ENCODE data around the gene RPL5. TPM values are rescaled to one million over a fixed set of nuclear protein-coding genes. Genes with fewer than 3 reads are reported as not detected.

The RPL5 gene
- total RNA-seq, 1 experiment from 2014 or later = 1,415 TPM

DNA sequence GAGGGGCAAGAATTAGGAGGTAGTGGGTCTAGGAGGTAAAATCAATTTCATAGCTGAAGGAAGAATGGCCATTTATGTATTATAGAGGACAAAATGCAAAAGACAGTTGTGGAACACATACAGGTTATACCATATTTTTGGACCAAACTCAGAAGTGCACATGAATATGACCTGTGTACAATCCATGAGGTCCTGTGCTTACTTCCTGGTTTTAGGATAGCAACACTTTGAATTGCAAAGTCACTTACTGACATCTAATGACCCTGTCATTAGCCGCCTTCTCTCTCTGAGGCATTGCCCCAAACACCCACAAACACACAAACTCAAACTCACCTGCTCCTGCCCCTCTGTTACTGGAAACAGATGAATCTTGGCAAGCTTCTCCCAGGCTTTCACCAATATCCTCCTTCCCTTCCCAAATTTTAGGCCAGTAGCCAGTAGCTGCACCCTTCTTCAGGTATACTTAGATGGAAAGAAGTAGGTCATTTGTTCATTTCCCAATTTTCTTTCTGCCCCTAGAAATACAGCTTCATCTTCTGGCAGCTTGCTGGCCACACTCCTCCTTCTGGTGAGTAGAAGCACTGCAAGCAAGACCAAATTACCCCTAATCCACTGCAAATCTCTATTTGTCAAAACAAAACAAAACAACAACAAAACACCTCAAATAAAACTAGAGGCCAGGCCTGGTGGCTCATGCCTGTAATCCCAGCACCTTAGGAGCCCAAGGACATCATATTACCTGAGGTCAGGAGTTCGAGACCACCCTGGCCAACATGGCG lies 13.7 kb upstream of the RPL5 start:
- ChIA-PET POLR2A (ENCODE audit: low non-redundant PET) (no interaction called here), CTCF (interaction anchor here (0.6 to 2.3 kb wide), 5 partner anchors 9 to 508 kb away, joined by 4 to 31 read pairs (median 12); partner anchors contain the start of genes EVI5 and RPL5)
- no peaks in the 10 kb centered on the region for H3K36me3 ChIP-seq (ENCODE audit: insufficient read depth, low read length, poor library complexity, severe bottlenecking)
- DNase-seq (ENCODE audit: low spot score) = peak; percentile 37
- no peak overlapping the region for H3K27ac ChIP-seq (ENCODE audit: low read depth, low read length, poor library complexity, severe bottlenecking)
- no peak overlapping the region for H3K4me3 ChIP-seq (ENCODE audit: low read depth, low read length, poor library complexity, severe bottlenecking)
- TF ChIP-seq, protein P1, sequence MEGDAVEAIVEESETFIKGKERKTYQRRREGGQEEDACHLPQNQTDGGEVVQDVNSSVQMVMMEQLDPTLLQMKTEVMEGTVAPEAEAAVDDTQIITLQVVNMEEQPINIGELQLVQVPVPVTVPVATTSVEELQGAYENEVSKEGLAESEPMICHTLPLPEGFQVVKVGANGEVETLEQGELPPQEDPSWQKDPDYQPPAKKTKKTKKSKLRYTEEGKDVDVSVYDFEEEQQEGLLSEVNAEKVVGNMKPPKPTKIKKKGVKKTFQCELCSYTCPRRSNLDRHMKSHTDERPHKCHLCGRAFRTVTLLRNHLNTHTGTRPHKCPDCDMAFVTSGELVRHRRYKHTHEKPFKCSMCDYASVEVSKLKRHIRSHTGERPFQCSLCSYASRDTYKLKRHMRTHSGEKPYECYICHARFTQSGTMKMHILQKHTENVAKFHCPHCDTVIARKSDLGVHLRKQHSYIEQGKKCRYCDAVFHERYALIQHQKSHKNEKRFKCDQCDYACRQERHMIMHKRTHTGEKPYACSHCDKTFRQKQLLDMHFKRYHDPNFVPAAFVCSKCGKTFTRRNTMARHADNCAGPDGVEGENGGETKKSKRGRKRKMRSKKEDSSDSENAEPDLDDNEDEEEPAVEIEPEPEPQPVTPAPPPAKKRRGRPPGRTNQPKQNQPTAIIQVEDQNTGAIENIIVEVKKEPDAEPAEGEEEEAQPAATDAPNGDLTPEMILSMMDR (conservative IDR thresholded peaks at IDR 0.05; ENCODE audit: low read depth, low read length) = peak; percentile 81
- no peak for TF ChIP-seq EZH2 (IDR thresholded peaks at IDR 0.05; ENCODE audit: borderline replicate concordance, low read depth, low read length, poor library complexity, severe bottlenecking)
- no peaks in the 10 kb centered on the region for H3K9me3 ChIP-seq (ENCODE audit: low read depth, low read length, poor library complexity, severe bottlenecking)
- intact Hi-C loops (cut with micrococcal nuclease; ENCODE audit: unreplicated experiment) = loop anchor here (2.0 to 10.0 kb wide), 3 partner anchors 66 to 823 kb away; no protein-coding TSS in a partner anchor
- no peaks in the 10 kb centered on the region for H3K27me3 ChIP-seq (replicated peaks; ENCODE audit: insufficient read depth, low read depth, low read length, poor library complexity)
- no peaks in the 10 kb centered on the region for H3K4me1 ChIP-seq (ENCODE audit: insufficient read depth, low read length, poor library complexity, severe bottlenecking)
- BruUV-seq (replicated peaks) = no TSS peak

DNA sequence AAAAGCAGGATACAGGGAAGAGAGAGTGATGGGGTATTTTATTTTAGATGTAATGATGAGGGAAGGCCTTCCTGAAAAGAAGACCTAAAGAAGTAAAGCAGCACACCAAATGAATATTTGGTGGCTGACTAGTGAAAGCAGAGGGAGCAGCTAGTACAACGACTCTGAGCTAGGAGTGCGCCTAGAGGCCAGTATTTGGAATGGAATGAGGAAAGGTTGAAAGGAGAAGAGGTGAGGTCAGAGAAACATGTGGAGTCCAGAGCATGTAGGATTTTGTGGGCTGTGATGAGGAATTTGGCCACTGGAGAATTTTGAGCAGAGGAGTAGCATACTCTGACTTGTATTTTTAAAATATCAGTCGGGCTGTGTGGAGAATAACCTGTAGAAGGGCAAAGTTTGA lies 11.8 kb upstream of the RPL5 start:
- ChIA-PET POLR2A (ENCODE audit: low non-redundant PET) (no interaction called here), CTCF (interaction anchor here (2.1 to 2.3 kb wide), 3 partner anchors 12 to 510 kb away, joined by 10 to 31 read pairs (median 15); partner anchors contain the start of gene RPL5)
- Histone ChIP-seq H3K9me3 (ENCODE audit: low read depth, low read length, poor library complexity, severe bottlenecking) (no peaks in the 10 kb centered on the region), H3K4me3 (ENCODE audit: low read depth, low read length, poor library complexity, severe bottlenecking) (no peak overlapping the region), H3K27me3 (replicated peaks; ENCODE audit: insufficient read depth, low read depth, low read length, poor library complexity) (no peaks in the 10 kb centered on the region), H3K36me3 (ENCODE audit: insufficient read depth, low read length, poor library complexity, severe bottlenecking) (no peaks in the 10 kb centered on the region), H3K4me1 (ENCODE audit: insufficient read depth, low read length, poor library complexity, severe bottlenecking) (no peaks in the 10 kb centered on the region), H3K27ac (ENCODE audit: low read depth, low read length, poor library complexity, severe bottlenecking) (no peak overlapping the region)
- no TSS peak for BruUV-seq (replicated peaks)
- DNase-seq (ENCODE audit: low spot score) = no peak
- intact Hi-C loops (cut with micrococcal nuclease; ENCODE audit: unreplicated experiment) = no loop called here
- TF ChIP-seq EZH2 (IDR thresholded peaks at IDR 0.05; ENCODE audit: borderline replicate concordance, low read depth, low read length, poor library complexity, severe bottlenecking) = no peak
- TF ChIP-seq, protein P1 (conservative IDR thresholded peaks at IDR 0.05; ENCODE audit: low read depth, low read length) = no peak

DNA sequence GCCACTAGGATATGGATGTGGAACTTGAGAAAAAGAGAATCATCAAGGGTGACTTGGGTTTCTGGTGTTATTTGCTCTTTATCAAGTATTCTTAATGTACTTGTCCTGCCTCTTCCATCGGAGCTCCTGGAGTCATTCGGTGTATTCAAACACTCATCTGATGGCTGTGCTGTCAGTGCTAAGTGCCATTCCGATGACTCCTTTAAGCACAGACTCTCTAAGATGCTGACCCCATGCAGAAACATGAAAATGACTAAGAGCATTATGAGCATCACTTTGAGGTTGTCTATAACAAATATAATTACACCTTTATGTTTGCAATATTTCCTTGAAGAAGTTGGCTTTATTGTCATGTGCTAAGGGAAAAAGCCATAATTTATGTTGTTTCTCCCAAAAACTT lies 11.3 kb upstream of the RPL5 start:
- H3K36me3 ChIP-seq (ENCODE audit: insufficient read depth, low read length, poor library complexity, severe bottlenecking) = no peaks in the 10 kb centered on the region
- ChIA-PET POLR2A (ENCODE audit: low non-redundant PET) (no interaction called here), CTCF (no interaction called here)
- BruUV-seq (replicated peaks) = no TSS peak
- TF ChIP-seq, protein P1 (conservative IDR thresholded peaks at IDR 0.05; ENCODE audit: low read depth, low read length) = no peak
- no peak for TF ChIP-seq EZH2 (IDR thresholded peaks at IDR 0.05; ENCODE audit: borderline replicate concordance, low read depth, low read length, poor library complexity, severe bottlenecking)
- DNase-seq (ENCODE audit: low spot score) = no peak
- no peak overlapping the region for H3K4me3 ChIP-seq (ENCODE audit: low read depth, low read length, poor library complexity, severe bottlenecking)
- H3K27ac ChIP-seq (ENCODE audit: low read depth, low read length, poor library complexity, severe bottlenecking) = no peak overlapping the region
- no peaks in the 10 kb centered on the region for H3K27me3 ChIP-seq (replicated peaks; ENCODE audit: insufficient read depth, low read depth, low read length, poor library complexity)
- no peaks in the 10 kb centered on the region for H3K4me1 ChIP-seq (ENCODE audit: insufficient read depth, low read length, poor library complexity, severe bottlenecking)
- intact Hi-C loops (cut with micrococcal nuclease; ENCODE audit: unreplicated experiment) = no loop called here
- H3K9me3 ChIP-seq (ENCODE audit: low read depth, low read length, poor library complexity, severe bottlenecking) = no peaks in the 10 kb centered on the region

Measured in A673 (cell line).